ENCODE results near the gene IKBKG. TPM values are rescaled to one million over a fixed set of nuclear protein-coding genes. Genes with fewer than 3 reads are reported as not detected.
A peak's percentile ranks its signal among the peaks of the same experiment; 100 is the strongest.

IKBKG gene
- total RNA-seq, 2 experiments from 2014 or later, result 39.4 to 45.9 TPM

DNA sequence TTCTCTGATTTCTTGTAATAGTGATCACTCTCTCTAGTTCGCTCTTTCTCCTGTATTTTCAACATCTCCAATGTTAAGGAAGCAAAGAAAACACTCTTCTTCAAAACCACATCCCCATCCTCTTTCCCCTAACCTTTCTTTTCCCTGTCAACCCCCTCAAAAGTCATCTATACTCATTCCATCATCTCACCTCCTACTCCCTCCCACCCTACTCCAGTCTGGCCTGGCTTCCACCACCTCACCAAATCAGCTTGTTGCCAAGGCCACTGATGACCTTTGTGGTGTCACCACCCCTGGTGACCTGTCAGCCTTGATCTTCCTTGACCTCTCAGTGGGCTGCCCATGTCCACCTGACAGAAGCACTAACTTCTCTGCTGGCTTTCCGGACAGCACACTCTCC lies 33.7 kb upstream of the IKBKG start:
- Mint-ChIP-seq H3K36me3 (peaks cover 9% of the 10 kb centered on the region), H3K9me3 (no peaks in the 10 kb centered on the region), H3K27me3 (no peaks in the 10 kb centered on the region), H3K27ac (peak overlapping the region; percentile 48), H3K4me1 (ENCODE audit: low read depth) (peaks cover 19% of the 10 kb centered on the region), H3K4me3 (peak overlapping the region; percentile 16)
- intact Hi-C loops (cut with micrococcal nuclease), result no loop called here
- CTCF ChIA-PET, result no interaction called here
- DNase-seq, result no peak
- POLR2A ChIA-PET, result interaction anchor here (1.1 kb wide), 1 partner anchor 15 kb away, joined by 3 read pairs; no protein-coding TSS in a partner anchor

DNA sequence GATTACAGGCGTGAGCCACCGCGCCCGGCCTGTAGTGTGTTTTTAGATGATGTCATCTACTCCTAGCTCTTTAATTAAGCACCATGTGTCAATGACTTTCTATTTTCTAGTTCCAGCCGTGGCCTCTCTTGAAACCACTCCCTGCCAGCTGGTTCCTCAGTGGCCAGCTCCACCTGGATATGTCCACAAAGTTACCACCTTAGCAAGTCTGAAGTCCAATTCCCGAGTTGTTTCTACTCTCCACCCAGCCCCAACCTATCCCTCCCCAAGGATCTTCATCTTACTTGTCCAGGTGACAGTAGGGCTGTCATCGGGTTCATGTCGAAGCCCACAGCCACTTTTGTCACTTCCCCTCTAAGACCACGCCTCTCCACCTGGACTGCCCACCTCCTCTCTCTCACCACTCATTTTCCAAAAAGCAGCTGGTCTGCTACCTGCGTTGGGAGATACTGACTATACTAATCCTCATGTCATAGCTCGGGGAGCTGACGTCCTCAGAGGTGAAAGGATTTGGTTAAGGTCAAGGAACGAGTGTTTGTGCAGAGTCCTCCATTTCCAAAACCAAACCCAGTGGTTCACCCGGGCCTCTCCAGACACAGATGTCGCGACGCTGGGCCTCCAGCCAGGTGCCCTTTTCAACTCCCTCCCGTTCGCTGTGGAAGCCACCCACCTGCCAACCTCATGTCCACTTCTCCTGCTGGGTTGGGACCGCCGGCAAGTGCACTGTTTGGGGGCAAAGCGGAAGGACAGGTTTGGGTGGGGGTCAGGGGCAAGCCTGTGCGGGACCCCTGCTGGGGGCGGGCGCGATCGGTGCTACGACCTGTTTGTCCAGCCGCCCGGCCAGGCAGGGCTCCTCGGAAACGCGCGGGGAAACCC lies 32.1 kb upstream of the IKBKG start:
- Mint-ChIP-seq H3K36me3 (peaks cover 5% of the 10 kb centered on the region), H3K4me1 (ENCODE audit: low read depth) (peaks cover 19% of the 10 kb centered on the region), H3K9me3 (no peaks in the 10 kb centered on the region), H3K27me3 (no peaks in the 10 kb centered on the region), H3K27ac (peak overlapping the region; percentile 80), H3K4me3 (peak overlapping the region; percentile 81)
- intact Hi-C loops (cut with micrococcal nuclease), result no loop called here
- peak; percentile 47 for DNase-seq
- CTCF ChIA-PET, result interaction anchor here (0.7 kb wide), 1 partner anchor 12 kb away, joined by 4 read pairs; no protein-coding TSS in a partner anchor
- POLR2A ChIA-PET, result interaction anchor here (0.6 to 1.6 kb wide), 4 partner anchors 25 to 144 kb away, joined by 3 to 5 read pairs (median 3); partner anchors contain the start of gene SLC10A3

GRCh38 chrX:154515966-154516655 lies 31.3 kb upstream of the IKBKG start, which contains the start of gene FAM3A:
FAM3A (minus strand) TSS chrX:154516232; CDS start chrX:154515772, 460 bp downstream.
- POLR2A ChIA-PET, result interaction anchor here (1.3 to 1.6 kb wide), 4 partner anchors 11 to 145 kb away, joined by 3 to 5 read pairs (median 4); partner anchors contain the start of gene SLC10A3
- Mint-ChIP-seq H3K27me3 (no peaks in the 10 kb centered on the region), H3K4me3 (peak within 1 kb of the TSS; percentile 84), H3K4me1 (ENCODE audit: low read depth) (peaks cover 17% of the 10 kb centered on the region), H3K27ac (peak within 1 kb of the TSS; percentile 90), H3K36me3 (peaks cover 1% of the 10 kb centered on the region), H3K9me3 (no peaks in the 10 kb centered on the region)
- CTCF ChIA-PET, result no interaction called here
- intact Hi-C loops (cut with micrococcal nuclease), result loop anchor here (1.0 kb wide), 1 partner anchor 26 kb away; the partner anchor contains the start of gene SLC10A3
- DNase-seq, result peak; percentile 95

GRCh38 chrX:154516656-154517100 lies 30.7 kb upstream of the IKBKG start:
- POLR2A ChIA-PET, result interaction anchor here (1.3 to 1.6 kb wide), 3 partner anchors 10 to 146 kb away, joined by 3 to 5 read pairs (median 4); partner anchors contain the start of gene SLC10A3
- Mint-ChIP-seq H3K27me3 (no peaks in the 10 kb centered on the region), H3K27ac (peak overlapping the region; percentile 90), H3K36me3 (peaks cover 1% of the 10 kb centered on the region), H3K9me3 (no peaks in the 10 kb centered on the region), H3K4me3 (peak overlapping the region; percentile 84), H3K4me1 (ENCODE audit: low read depth) (peaks cover 13% of the 10 kb centered on the region)
- intact Hi-C loops (cut with micrococcal nuclease), result loop anchor here (1.0 kb wide), 1 partner anchor 26 kb away; the partner anchor contains the start of gene SLC10A3
- DNase-seq, result no peak
- CTCF ChIA-PET, result interaction anchor here (1.5 kb wide), 1 partner anchor 11 kb away, joined by 7 read pairs; no protein-coding TSS in a partner anchor

DNA sequence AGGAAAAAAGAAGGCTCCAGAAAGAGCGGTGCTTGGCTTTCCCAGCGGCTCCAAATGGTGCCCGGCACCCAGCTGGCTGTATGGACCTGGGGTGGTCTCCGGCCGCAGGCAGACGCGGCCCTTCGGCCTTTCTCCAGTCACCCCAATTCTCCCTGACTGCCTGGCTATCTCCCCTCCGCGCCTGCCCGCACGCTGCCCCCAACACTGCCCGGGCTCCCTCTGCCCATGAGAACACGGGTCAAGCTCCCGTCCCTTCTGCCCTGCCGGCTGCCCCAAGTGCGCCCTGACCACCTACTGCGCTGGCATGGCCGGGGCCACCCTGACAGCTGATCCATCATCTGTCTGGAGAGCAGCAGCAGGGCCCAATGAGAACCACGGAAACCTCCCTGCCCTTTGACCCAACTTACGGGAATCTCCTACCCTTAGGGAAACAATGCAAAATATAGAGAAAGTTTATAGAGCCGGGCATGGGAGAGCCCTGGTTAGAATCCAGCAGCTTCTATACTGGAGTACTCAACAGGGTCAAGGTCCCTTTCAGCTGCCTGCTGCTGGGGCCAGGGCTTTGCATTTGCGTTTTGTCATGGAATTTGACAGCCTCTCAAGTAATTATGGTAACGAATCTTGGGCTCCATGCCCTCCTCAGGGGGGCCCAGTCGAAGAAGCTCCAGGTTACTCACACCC lies 30.2 kb upstream of the IKBKG start:
- intact Hi-C loops (cut with micrococcal nuclease), result no loop called here
- DNase-seq, result no peak
- Mint-ChIP-seq H3K36me3 (peaks cover 1% of the 10 kb centered on the region), H3K27me3 (no peaks in the 10 kb centered on the region), H3K4me1 (ENCODE audit: low read depth) (peaks cover 11% of the 10 kb centered on the region), H3K4me3 (no peak overlapping the region), H3K9me3 (no peaks in the 10 kb centered on the region), H3K27ac (no peak overlapping the region)
- CTCF ChIA-PET, result interaction anchor here (1.5 kb wide), 1 partner anchor 10 kb away, joined by 7 read pairs; no protein-coding TSS in a partner anchor
- POLR2A ChIA-PET, result interaction anchor here (1.3 to 1.5 kb wide), 2 partner anchors 10 to 27 kb away, joined by 4 to 5 read pairs; partner anchors contain the start of gene SLC10A3

DNA sequence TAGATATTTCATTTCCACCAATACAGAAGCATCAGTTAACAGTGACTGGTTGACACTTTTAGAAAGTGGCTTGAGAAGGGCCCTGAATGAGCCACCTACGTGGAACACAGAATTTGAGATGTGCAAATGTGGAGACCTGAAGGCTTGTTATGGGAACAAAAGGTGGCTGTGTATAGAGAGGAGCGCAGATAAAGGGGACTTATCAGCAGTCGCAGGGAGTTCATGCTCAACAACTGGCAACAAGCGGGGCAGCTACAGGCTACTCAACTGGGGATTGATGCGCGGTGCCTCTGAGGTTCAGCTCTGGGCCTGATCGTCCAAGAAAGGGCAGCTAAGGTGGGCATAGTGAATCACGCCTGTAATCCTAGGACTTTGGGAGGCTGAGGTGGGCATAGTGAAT lies 28.0 kb upstream of the IKBKG start:
- Mint-ChIP-seq H3K4me3 (no peak overlapping the region), H3K9me3 (no peaks in the 10 kb centered on the region), H3K4me1 (ENCODE audit: low read depth) (peaks cover 5% of the 10 kb centered on the region), H3K27me3 (no peaks in the 10 kb centered on the region), H3K36me3 (no peaks in the 10 kb centered on the region), H3K27ac (no peak overlapping the region)
- ChIA-PET CTCF (no interaction called here), POLR2A (no interaction called here)
- no peak for DNase-seq
- intact Hi-C loops (cut with micrococcal nuclease), result no loop called here

DNA sequence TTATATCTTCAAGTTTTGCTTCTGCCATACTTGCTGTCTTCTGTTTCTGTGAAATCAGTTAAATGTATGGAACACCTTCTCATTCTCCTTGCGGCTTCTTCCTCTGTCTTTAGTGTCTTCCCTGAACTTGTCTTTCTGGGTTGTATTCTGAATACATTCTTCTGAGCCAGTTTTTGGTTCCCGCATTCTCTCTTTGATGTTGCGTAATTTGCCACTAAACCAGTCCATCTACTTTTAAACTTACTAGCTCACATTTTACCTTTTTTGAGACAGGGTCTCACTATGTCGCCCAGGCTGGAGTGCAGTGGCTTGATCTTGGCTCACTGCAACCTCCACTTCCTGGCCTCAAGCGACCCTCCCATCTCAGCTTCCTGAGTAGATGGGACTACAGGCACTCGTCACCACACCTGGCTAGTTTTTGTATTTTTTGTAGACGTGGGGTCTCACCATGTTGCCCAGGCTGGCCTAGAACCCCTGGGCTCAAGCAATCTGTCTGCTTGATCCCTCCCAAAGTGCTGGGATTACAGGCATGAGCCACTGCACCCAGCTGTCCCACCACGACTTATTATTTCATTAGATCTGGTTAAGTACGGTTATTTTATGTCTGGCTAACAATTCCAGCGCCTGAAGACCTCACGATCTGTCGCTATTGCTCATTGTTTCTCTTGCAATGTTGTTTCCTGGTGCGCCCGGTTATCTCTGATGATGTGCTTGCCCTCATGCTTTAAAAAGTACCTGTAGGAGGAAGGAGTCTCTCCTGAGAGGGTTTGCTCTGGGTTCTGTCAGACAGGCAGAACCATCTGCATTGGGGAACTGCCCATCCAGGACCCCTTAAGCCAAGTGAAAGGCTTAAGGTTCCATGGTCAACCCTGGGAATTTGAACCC lies 21.6 kb upstream of the IKBKG start:
- no peak overlapping the region for H3K4me3 Mint-ChIP-seq
- intact Hi-C loops (cut with micrococcal nuclease), result no loop called here
- H3K27ac Mint-ChIP-seq, result no peak overlapping the region
- DNase-seq, result no peak
- H3K4me1 Mint-ChIP-seq (ENCODE audit: low read depth), result peaks cover 19% of the 10 kb centered on the region
- no peaks in the 10 kb centered on the region for H3K36me3 Mint-ChIP-seq
- ChIA-PET POLR2A (interaction anchor here (0.6 kb wide), 1 partner anchor 109 kb away, joined by 3 read pairs; no protein-coding TSS in a partner anchor), CTCF (no interaction called here)
- H3K9me3 Mint-ChIP-seq, result no peaks in the 10 kb centered on the region
- H3K27me3 Mint-ChIP-seq, result no peaks in the 10 kb centered on the region

GRCh38 chrX:154526901-154527675 lies 20.3 kb upstream of the IKBKG start:
- Mint-ChIP-seq H3K4me3 (no peak overlapping the region), H3K27ac (peak overlapping the region; percentile 42), H3K36me3 (no peaks in the 10 kb centered on the region), H3K9me3 (no peaks in the 10 kb centered on the region), H3K4me1 (ENCODE audit: low read depth) (peaks cover 19% of the 10 kb centered on the region), H3K27me3 (no peaks in the 10 kb centered on the region)
- DNase-seq, result peak; percentile 80
- CTCF ChIA-PET, result interaction anchor here (0.7 to 2.3 kb wide), 13 partner anchors 9 to 153 kb away, joined by 3 to 8 read pairs (median 3); partner anchors contain the start of genes ATP6AP1, EMD, FLNA and PLXNA3
- intact Hi-C loops (cut with micrococcal nuclease), result no loop called here
- POLR2A ChIA-PET, result interaction anchor here (0.8 to 1.2 kb wide), 2 partner anchors 10 to 37 kb away, joined by 3 to 4 read pairs; partner anchors contain the start of gene SLC10A3

- CTCF ChIA-PET, result no interaction called here
- Mint-ChIP-seq H3K36me3 (no peaks in the 10 kb centered on the region), H3K4me1 (ENCODE audit: low read depth) (peaks cover 19% of the 10 kb centered on the region), H3K4me3 (no peak overlapping the region), H3K9me3 (no peaks in the 10 kb centered on the region), H3K27me3 (no peaks in the 10 kb centered on the region), H3K27ac (no peak overlapping the region)
- POLR2A ChIA-PET, result no interaction called here
- intact Hi-C loops (cut with micrococcal nuclease), result no loop called here
- DNase-seq, result no peak
These were observed 18.2 kb upstream of the IKBKG start for GRCh38 chrX:154529206-154529612.

DNA sequence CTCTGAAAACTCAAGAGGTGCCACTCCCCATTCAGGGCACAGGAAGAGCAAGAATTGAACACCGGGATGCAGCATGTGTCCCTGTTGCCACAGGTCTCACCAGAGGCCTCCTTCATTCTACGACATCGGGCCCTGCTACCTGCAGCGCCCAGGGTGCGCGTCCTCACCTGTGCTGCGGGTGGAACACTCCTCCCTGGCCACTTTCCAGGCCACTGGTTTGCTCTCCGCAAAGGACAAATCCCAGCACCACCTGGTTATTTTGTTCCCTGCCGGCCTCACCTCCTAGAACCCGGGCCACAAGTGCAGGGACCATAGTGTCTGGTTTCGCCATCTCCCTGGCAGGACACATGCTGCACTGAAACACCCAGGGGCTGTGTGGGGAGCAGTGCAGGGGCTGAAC lies 17.1 kb upstream of the IKBKG start:
- intact Hi-C loops (cut with micrococcal nuclease), result no loop called here
- H3K36me3 Mint-ChIP-seq, result peaks cover 3% of the 10 kb centered on the region
- ChIA-PET CTCF (no interaction called here), POLR2A (no interaction called here)
- no peak overlapping the region for H3K27ac Mint-ChIP-seq
- H3K4me1 Mint-ChIP-seq (ENCODE audit: low read depth), result peaks cover 21% of the 10 kb centered on the region
- no peak overlapping the region for H3K4me3 Mint-ChIP-seq
- H3K27me3 Mint-ChIP-seq, result no peaks in the 10 kb centered on the region
- no peaks in the 10 kb centered on the region for H3K9me3 Mint-ChIP-seq
- no peak for DNase-seq

Data from activated CD4-positive, alpha-beta memory T cell treated with anti-CD3 and anti-CD28 coated beads for 36 hours (primary cell).